HG03439 (cell line): ENCODE measurements around the gene CDR2.
A peak's percentile ranks its signal among the peaks of the same experiment; 100 is the strongest.
"Not testable (repeated sequence)": the region's sequence is repeated elsewhere in the genome, so short reads cannot be mapped to it uniquely, and the experiment has no call there.

Experiments used
- ATAC-seq: cut with Tn5 transposase; IDR thresholded peaks from one replicate; pipeline ENCODE4 v1.9.1; 2021; ENCODE audit warnings: mild to moderate bottlenecking, moderate library complexity; ENCODE audit not compliant: unreplicated experiment

The CDR2 gene

GRCh38 chr16:22374311-22375116, at the start of gene CDR2:
Gene CDR2 (minus strand): TSS chr16:22374619. CDS start chr16:22374309, 310 bp downstream.
- peak; percentile 94 for ATAC-seq

GRCh38 chr16:22423716-22424115, 49.3 kb upstream of the CDR2 start:
- ATAC-seq = no peak

GRCh38 chr16:22421136-22421535, 46.7 kb upstream of the CDR2 start:
- ATAC-seq = no peak

GRCh38 chr16:22420606-22421135, 46.3 kb upstream of the CDR2 start:
- no peak for ATAC-seq

DNA sequence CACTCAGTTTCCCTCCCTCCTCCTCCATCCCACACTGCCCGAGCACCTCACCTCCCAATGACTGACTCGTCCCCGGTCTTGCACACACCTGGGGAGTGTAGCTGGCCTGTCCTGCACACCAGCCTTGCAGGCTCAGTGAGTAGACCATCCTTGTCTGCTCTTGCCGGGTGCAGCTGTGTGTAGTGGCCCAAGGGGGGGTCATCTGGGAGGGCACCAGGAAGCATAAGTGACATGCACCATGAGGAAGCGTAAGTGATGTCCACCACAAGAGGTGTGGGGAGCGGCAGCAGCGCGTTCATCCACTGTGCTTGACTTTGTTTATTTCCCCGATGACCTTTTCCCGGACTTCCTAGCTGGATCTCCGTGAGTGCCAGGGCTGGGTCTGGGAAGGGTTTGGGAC, 45.5 kb upstream of the CDR2 start:
- ATAC-seq = no peak

DNA sequence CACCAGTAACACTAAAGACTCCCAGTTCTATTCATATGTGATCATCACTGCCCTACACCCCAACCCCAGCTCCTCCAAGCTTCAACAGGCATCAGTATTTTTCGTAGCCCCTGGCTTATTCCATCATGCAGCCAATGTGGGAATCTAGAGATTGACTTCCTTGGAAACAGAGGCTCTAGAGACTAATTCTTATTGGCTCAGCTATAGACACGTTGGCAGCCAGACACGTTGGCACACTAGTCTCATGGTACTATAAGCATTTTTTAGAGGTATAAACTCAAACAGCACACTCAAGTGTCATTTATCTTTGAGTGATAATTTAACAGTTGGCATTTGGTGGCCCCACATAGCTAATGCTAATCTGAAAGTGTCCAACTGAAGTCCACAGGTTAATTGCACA, 44.4 kb upstream of the CDR2 start:
- no peak for ATAC-seq

DNA sequence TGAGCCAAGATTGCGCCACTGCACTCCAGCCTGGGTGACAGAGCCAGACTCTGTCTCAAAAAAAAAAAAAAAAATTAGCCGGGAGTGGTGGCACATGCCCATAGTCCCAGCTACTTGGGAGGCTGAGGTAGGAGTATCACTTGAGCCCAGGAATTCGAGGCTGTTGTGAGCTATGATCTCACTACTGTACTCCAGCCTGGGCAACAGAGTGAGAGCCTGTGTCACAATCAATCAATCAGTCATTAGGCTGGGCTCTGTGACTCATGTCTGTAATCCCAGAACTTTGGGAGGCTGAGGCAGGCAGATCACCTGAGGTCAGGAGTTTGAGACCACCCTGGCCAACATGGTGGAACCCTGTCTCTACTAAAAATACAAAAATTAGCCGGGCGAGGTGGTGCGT, 43.4 kb upstream of the CDR2 start:
- not testable (repeated sequence) for ATAC-seq

GRCh38 chr16:22417019-22417418, 42.6 kb upstream of the CDR2 start:
- ATAC-seq = no peak

GRCh38 chr16:22413819-22414218, 39.4 kb upstream of the CDR2 start:
- ATAC-seq = no peak

GRCh38 chr16:22407486-22407885, 33.1 kb upstream of the CDR2 start:
- no peak for ATAC-seq

DNA sequence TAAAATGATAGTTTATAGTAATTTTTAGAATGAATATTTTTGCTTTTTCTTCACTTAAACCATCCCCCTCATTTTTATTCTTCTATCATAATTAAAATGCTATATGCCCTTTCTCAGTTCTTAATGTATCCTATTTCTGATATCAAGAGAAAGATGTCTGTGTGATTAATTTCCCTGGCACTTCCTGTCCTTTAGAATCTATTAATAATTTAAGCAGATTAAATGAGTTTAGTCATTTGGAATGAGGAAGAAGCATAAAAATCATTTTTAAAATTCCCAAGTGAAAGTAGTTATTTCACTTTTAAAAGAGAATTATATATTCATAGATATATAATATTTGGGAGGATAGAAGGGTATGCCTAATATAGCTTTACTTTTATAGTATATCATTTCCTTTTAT, 27.8 kb upstream of the CDR2 start:
- no peak for ATAC-seq

- no peak for ATAC-seq
Observed at GRCh38 chr16:22400900-22401299, 26.5 kb upstream of the CDR2 start.

- no peak for ATAC-seq
Observed at GRCh38 chr16:22397931-22398330, 23.5 kb upstream of the CDR2 start.

DNA sequence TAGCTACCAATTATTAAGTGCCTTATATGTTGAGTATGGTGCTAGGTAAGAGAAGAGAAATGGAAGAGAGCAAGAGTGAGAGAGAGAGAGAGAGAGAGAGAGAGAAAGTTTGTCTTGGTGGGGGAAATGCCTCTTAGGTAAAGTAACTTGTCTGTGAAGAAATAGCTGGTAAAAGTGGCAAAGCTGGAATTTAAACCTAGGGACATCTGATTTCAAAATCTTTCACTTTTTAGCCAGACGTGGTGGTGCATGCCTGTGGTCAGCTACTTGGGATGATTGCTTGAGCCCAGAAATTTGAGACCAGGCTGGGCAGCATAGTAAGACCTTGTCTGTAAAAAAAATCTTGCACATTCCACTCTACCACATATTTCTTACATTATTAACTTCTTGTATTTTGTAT, 23.0 kb upstream of the CDR2 start:
- ATAC-seq = no peak

GRCh38 chr16:22395960-22396359, 21.5 kb upstream of the CDR2 start:
- ATAC-seq = no peak

- ATAC-seq = no peak
Observed at GRCh38 chr16:22394121-22394520, 19.7 kb upstream of the CDR2 start.

GRCh38 chr16:22388101-22388644, 13.8 kb upstream of the CDR2 start:
- no peak for ATAC-seq

DNA sequence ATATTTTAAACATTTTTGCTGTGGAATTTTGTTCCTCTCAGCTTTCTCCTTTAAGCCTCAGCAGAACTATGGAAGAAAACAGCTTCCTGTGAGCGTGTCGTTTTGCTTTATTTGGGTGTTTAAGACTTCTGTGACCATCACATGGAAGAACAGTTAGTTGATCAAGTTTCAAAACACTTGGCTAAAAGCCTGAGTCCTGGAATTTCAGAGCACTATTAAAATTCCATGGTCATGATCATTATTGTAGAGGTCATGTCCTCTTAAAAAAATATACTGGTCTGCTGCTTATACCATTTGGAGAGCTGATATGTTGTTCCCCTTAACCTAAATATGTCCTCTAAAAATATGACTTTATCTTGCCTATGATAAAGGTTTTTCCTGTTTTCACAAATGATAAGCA, 12.6 kb upstream of the CDR2 start:
- no peak for ATAC-seq

DNA sequence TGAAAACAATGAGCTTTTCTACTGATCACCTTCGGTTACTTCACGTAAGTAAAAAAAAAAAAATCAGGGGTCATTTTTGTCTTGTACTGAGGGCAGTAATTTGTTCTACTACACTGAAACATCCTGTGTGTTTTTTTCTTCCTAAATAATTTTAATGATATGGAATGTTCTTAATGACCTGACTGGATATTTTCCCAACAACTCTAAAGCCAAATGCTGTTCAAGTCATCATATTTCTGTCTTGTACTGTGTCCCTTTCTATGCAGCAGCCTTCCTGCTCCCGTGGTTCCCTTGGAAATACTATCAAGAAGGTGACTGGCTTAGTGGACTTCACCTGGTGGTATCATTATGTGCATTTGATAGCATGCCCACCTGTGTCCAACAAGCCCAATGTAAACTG, 10.8 kb upstream of the CDR2 start:
- no peak for ATAC-seq

DNA sequence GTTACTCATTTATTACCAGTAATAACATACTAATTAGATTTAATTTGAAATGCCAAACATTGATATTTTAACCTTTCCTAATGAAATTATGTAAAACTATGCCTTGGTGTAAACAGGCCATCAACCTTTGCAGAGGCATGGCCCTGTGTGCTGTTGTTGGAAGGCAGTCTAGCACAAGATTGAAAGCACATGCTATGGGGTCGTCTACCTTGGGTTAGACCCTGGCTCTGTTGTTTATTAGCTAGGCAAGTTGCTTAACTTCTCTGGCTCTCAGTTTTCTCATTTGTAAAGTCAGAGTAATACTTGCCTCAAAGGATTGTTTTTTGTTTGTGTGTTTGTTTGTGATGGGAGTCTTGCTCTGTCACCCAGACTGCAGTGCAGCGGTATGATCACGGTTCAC, 9.4 kb upstream of the CDR2 start:
- ATAC-seq = no peak

DNA sequence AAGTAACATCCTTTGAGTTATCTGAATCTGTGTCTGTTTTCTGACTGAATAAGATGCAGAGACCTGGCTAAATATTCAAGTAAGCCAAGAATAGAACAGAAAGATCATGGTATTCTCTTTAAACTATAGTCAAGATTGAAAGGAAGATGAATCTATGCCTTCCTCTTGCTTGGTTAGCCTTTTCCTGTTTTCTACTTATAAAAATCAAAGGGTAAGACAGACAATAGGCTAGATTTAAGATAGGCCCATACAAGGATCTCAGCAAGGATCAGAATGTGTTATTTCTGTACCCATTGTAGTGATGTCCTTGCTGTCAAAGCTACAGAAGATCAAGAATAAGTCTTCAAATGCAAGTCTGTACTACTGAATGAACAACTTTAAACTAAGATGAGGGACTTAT, 7.0 kb upstream of the CDR2 start:
- no peak for ATAC-seq

DNA sequence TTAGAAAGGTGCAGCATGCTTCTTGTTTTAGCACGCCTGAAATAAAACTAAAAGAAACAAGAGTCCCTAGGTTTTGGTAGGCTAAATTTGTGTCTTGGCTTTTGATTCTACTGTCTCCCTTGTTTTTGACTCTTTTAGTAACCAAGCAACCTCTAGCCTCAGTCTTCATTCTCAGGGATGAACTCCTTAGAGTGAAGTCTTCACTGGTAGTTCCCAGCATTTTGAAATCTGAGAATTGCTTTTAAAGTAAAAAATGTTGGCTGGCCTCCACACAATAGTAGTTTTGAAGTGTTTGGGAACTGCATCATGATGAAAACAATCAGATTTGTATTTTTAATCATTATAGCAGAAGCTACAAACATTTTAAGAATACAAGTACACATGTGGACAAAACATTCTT, 6.1 kb upstream of the CDR2 start:
- ATAC-seq = no peak

- no peak for ATAC-seq
Observed at GRCh38 chr16:22379656-22380055, 5.2 kb upstream of the CDR2 start.
